22Rv1 (cell line): Measurements from ENCODE around the gene DNAJC18.

Experiments
- H3K27ac ChIP-seq: fragments of 450-650 bp; 2 replicates; pipeline ENCODE4 v1.5.1; 2017
- ZFX ChIP-seq: fragments of 450-650 bp; IDR thresholded peaks from 2 replicates; pipeline ENCODE4 v1.6.1; 2017; ENCODE audit warnings: antibody characterized with exemption, borderline replicate concordance
- TF ChIP-seq, protein P1 (sequence below): fragments of 450-650 bp; IDR thresholded peaks from 2 replicates; pipeline ENCODE4 v1.5.1; 2017; ENCODE audit warnings: mild to moderate bottlenecking

DNAJC18 gene

GRCh38 chr5:139475865-139476617, 36.7 kb upstream of the DNAJC18 start:
- TF ChIP-seq, protein P1, sequence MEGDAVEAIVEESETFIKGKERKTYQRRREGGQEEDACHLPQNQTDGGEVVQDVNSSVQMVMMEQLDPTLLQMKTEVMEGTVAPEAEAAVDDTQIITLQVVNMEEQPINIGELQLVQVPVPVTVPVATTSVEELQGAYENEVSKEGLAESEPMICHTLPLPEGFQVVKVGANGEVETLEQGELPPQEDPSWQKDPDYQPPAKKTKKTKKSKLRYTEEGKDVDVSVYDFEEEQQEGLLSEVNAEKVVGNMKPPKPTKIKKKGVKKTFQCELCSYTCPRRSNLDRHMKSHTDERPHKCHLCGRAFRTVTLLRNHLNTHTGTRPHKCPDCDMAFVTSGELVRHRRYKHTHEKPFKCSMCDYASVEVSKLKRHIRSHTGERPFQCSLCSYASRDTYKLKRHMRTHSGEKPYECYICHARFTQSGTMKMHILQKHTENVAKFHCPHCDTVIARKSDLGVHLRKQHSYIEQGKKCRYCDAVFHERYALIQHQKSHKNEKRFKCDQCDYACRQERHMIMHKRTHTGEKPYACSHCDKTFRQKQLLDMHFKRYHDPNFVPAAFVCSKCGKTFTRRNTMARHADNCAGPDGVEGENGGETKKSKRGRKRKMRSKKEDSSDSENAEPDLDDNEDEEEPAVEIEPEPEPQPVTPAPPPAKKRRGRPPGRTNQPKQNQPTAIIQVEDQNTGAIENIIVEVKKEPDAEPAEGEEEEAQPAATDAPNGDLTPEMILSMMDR: no peak
- no peak for TF ChIP-seq ZFX
- H3K27ac ChIP-seq: no peak overlapping the region

DNA sequence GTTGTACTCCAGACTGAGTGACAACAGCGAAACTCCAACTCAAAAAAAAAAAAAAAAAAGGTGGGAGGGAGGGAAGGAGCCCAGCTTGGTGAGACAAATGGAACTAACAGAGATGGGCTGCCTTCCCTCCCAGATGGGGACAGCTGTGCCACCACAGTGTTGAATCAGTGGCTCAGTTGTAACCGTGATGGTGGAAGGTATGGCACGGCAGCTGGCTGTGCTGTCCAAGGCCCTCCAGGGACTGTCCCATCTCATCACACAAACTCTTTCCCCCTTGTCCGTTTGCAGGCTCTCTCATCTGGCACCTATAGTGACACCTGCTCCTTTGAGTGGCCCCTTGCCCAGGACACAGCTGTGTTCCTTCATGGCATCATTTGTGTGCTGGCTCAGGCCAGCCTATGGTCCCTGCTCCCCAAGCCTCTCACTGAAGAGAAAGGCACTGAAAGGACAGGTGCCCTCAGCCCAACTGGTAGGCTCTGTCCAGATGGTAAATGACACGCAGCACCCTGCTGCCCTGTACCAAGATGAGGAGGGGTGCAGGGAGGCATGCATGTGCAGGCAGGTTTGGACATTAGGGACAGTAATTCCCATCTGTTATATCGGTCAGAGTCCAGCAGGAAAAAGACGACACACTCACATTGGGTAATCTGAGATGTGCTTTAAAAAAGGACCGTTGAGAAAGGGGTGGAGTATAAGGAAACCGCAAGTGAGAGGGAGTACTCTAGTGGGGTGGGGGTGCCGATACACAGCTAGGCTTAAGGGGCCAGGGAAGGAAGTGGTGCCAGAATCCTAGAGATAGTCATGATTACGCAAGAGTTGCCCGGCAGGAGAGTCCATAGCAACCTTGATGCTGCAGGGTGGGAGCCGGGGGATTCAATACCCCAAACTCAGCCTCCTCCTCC, 35.8 kb upstream of the DNAJC18 start:
- H3K27ac ChIP-seq: no peak overlapping the region
- TF ChIP-seq, protein P1: no peak
- no peak for TF ChIP-seq ZFX

DNA sequence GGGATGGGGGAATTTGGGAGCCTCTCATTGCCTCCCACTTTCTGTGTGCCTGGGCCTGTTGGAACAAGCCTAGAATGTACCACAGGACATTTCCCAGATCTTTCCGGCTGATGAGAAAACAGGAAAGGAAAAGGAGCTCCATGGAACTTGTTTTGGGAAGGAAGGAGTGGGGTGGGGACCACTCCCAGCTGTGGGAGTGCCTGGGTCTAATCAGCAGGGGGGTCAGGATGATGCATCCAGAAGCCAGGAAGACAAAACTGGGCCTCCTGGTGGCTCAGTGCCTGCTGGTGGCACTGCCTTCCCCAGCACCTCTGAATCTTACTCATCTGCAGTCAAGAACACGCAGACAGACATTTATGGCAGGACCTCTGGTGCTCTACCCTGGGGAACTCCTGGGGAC, 34.2 kb upstream of the DNAJC18 start:
- H3K27ac ChIP-seq: no peak overlapping the region
- TF ChIP-seq ZFX: no peak
- TF ChIP-seq, protein P1: no peak

DNA sequence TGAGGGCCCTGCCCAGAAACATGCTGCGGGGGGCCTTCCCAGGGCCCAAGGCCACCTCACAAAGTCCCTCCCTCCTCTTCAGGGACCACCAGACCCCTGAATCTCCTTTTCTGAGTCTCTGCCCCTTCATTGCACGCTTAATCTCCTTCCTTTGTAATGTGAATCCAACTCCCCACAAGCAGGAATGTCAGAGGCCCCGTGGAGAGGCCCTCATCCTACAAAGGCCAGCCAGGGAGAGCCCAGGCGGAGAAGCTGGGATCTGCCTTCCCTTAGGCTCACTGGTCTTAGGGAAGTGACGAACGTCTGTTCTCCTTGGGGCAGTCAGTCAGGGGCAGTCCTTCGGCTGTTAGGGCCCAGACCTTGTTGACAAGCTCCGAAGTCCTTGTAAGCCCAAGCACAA, 33.8 kb upstream of the DNAJC18 start:
- H3K27ac ChIP-seq: no peak overlapping the region
- TF ChIP-seq, protein P1: no peak
- TF ChIP-seq ZFX: no peak

- H3K27ac ChIP-seq: no peak overlapping the region
- no peak for TF ChIP-seq ZFX
- TF ChIP-seq, protein P1: no peak
These were observed 33.2 kb upstream of the DNAJC18 start for GRCh38 chr5:139472386-139473030.

- no peak within 1 kb of the TSS for H3K27ac ChIP-seq
- TF ChIP-seq, protein P1: no peak
- no peak for TF ChIP-seq ZFX
These were observed 31.5 kb upstream of the DNAJC18 start, which contains the start of gene SMIM33 for GRCh38 chr5:139470821-139471300. Gene SMIM33, plus strand, starts transcription at chr5:139471004. Its CDS starts 118 bp downstream, at chr5:139471122.
